Activated CD8-positive, alpha-beta memory T cell treated with anti-CD3 and anti-CD28 coated beads, Interleukin-2, amount 10 ng/mL, durations not matched to agents 7 days and 5 days (primary cell): ENCODE measurements around the gene KPNA2. TPM values are rescaled to one million over a fixed set of nuclear protein-coding genes. Genes with fewer than 3 reads are reported as not detected.
"Not testable (repeated sequence)": the region's sequence is repeated elsewhere in the genome, so short reads cannot be mapped to it uniquely, and the experiment has no call there.

Source experiments
- ATAC-seq: fragments of 150-1000 bp; cut with Tn5 transposase; one replicate; pipeline ENCODE4 v1.10.0; 2021; ENCODE audit warnings: moderate library complexity
- CTCF ChIA-PET: fragments of 350-600 bp; sonication (Branson Sonifier 250); formaldehyde crosslinking; loops from one replicate; lab custom pipeline; 2021; ENCODE audit warnings: antibody characterized with exemption; lab: Charles Lee
- DNase-seq: peaks from one replicate; pipeline ENCODE4 v3.0.0-alpha.2; 2020
- H3K27ac Mint-ChIP-seq: one replicate; pipeline ENCODE4 v1.8.0; 2021; ENCODE audit warnings: mild to moderate bottlenecking, mixed read lengths
- H3K27me3 Mint-ChIP-seq: one replicate; pipeline ENCODE4 v1.8.0; 2021; ENCODE audit warnings: mixed read lengths
- H3K36me3 Mint-ChIP-seq: one replicate; pipeline ENCODE4 v1.8.0; 2021; ENCODE audit warnings: mild to moderate bottlenecking, mixed read lengths
- H3K4me1 Mint-ChIP-seq: one replicate; pipeline ENCODE4 v1.8.0; 2021; ENCODE audit warnings: mixed read lengths
- H3K4me3 Mint-ChIP-seq: one replicate; pipeline ENCODE4 v1.8.0; 2021; ENCODE audit warnings: mild to moderate bottlenecking, moderate library complexity, mixed read lengths
- H3K9me3 Mint-ChIP-seq: one replicate; pipeline ENCODE4 v1.8.0; 2022; ENCODE audit warnings: low read depth, mixed read lengths
- total RNA-seq, 2 experiments: library from RNA; stranded (reverse); gene quantifications; one replicate each; pipeline ENCODE4 v1.2.3, GENCODE V29; 2021

The KPNA2 gene
- total RNA-seq, 2 experiments from 2014 or later: 246 to 321 TPM

- Mint-ChIP-seq H3K36me3 (no peaks in the 10 kb centered on the region), H3K4me1 (peaks cover 23% of the 10 kb centered on the region), H3K27me3 (no peaks in the 10 kb centered on the region), H3K9me3 (peaks cover 4% of the 10 kb centered on the region), H3K27ac (no peak overlapping the region), H3K4me3 (no peak overlapping the region)
- CTCF ChIA-PET: no interaction called here
- no peak for ATAC-seq
- no peak for DNase-seq
Observed at GRCh38 chr17:68080411-68081150, 45.0 kb downstream of the KPNA2 start.

GRCh38 chr17:68081305-68082265 lies 46.0 kb downstream of the KPNA2 start:
- CTCF ChIA-PET: interaction anchor here (0.7 kb wide), 1 partner anchor 24 kb away, joined by 3 read pairs; no protein-coding TSS in a partner anchor
- Mint-ChIP-seq H3K4me1 (peaks cover 33% of the 10 kb centered on the region), H3K27ac (peak overlapping the region; percentile 87), H3K4me3 (peak overlapping the region; percentile 63)
- ATAC-seq (peak; percentile 34), DNase-seq (peak; percentile 64)
- H3K27me3 Mint-ChIP-seq, H3K9me3 Mint-ChIP-seq, H3K36me3 Mint-ChIP-seq: not testable (repeated sequence)

GRCh38 chr17:68085771-68086381 lies 50.3 kb downstream of the KPNA2 start:
- Mint-ChIP-seq H3K27ac (peak overlapping the region; percentile 98), H3K9me3 (peaks cover 4% of the 10 kb centered on the region), H3K4me1 (peaks cover 64% of the 10 kb centered on the region), H3K27me3 (no peaks in the 10 kb centered on the region), H3K4me3 (peak overlapping the region; percentile 61), H3K36me3 (no peaks in the 10 kb centered on the region)
- CTCF ChIA-PET: no interaction called here
- DNase-seq: peak; percentile 70
- peak; percentile 55 for ATAC-seq

- Mint-ChIP-seq H3K4me3 (peak overlapping the region; percentile 61), H3K4me1 (peaks cover 63% of the 10 kb centered on the region), H3K27ac (peak overlapping the region; percentile 98)
- CTCF ChIA-PET: interaction anchor here (1.5 kb wide), 1 partner anchor 50 kb away, joined by 3 read pairs; no protein-coding TSS in a partner anchor
- peak; percentile 13 for ATAC-seq
- DNase-seq: peak; percentile 46
- not testable (repeated sequence) for H3K36me3 Mint-ChIP-seq, H3K9me3 Mint-ChIP-seq, H3K27me3 Mint-ChIP-seq
Observed at GRCh38 chr17:68086666-68087065, 51.1 kb downstream of the KPNA2 start.

DNA sequence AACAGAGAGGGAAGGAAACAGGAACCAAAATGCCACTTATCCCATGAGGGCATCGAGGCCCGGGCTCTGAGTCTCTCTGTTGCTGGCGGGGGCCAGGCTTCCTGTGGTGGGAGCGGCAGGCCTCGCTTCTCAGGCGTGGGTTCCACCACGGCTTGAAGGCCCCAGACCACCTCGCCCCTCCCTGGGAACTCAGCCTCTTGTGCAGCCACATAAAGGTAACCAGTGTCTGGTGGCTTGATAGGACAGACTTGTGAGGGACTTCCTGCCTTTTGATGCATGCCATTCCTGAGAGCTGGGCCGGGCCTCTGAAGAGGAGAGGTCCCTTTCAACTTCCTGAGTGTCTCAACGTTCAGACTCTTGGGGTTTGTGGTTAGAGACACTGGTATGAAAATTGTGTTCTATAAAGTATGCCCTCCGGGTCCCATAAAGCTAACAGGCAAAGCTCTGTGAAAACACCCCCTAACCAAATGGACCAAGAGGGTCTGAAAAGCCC lies 51.6 kb downstream of the KPNA2 start:
- CTCF ChIA-PET: interaction anchor here (0.7 to 1.5 kb wide), 2 partner anchors 50 to 86 kb away, joined by 3 read pairs; no protein-coding TSS in a partner anchor
- not testable (repeated sequence) for H3K27me3 Mint-ChIP-seq, H3K9me3 Mint-ChIP-seq, H3K36me3 Mint-ChIP-seq
- ATAC-seq (peak; percentile 51), DNase-seq (peak; percentile 63)
- Mint-ChIP-seq H3K27ac (peak overlapping the region; percentile 98), H3K4me1 (peaks cover 60% of the 10 kb centered on the region), H3K4me3 (peak overlapping the region; percentile 61)

GRCh38 chr17:68087851-68088250 lies 52.3 kb downstream of the KPNA2 start:
- ATAC-seq: no peak
- Mint-ChIP-seq H3K27ac (peak overlapping the region; percentile 98), H3K9me3 (no peaks in the 10 kb centered on the region), H3K4me1 (peaks cover 60% of the 10 kb centered on the region), H3K36me3 (no peaks in the 10 kb centered on the region), H3K27me3 (no peaks in the 10 kb centered on the region), H3K4me3 (no peak overlapping the region)
- peak; percentile 38 for DNase-seq
- CTCF ChIA-PET: interaction anchor here (0.9 to 1.5 kb wide), 2 partner anchors 51 to 84 kb away, joined by 3 read pairs; no protein-coding TSS in a partner anchor

- peaks cover 50% of the 10 kb centered on the region for H3K4me1 Mint-ChIP-seq
- peak; percentile 58 for DNase-seq
- H3K4me3 Mint-ChIP-seq: no peak overlapping the region
- no peaks in the 10 kb centered on the region for H3K9me3 Mint-ChIP-seq
- H3K36me3 Mint-ChIP-seq: no peaks in the 10 kb centered on the region
- H3K27ac Mint-ChIP-seq: peak overlapping the region; percentile 5
- peak; percentile 59 for ATAC-seq
- H3K27me3 Mint-ChIP-seq: no peaks in the 10 kb centered on the region
- CTCF ChIA-PET: no interaction called here
Observed at GRCh38 chr17:68089881-68090280, 54.3 kb downstream of the KPNA2 start.

GRCh38 chr17:68094481-68095078 lies 59.0 kb downstream of the KPNA2 start:
- DNase-seq: no peak
- H3K4me3 Mint-ChIP-seq: no peak overlapping the region
- CTCF ChIA-PET: no interaction called here
- peaks cover 11% of the 10 kb centered on the region for H3K4me1 Mint-ChIP-seq
- no peaks in the 10 kb centered on the region for H3K36me3 Mint-ChIP-seq
- no peak for ATAC-seq
- no peak overlapping the region for H3K27ac Mint-ChIP-seq
- no peaks in the 10 kb centered on the region for H3K9me3 Mint-ChIP-seq
- H3K27me3 Mint-ChIP-seq: no peaks in the 10 kb centered on the region

DNA sequence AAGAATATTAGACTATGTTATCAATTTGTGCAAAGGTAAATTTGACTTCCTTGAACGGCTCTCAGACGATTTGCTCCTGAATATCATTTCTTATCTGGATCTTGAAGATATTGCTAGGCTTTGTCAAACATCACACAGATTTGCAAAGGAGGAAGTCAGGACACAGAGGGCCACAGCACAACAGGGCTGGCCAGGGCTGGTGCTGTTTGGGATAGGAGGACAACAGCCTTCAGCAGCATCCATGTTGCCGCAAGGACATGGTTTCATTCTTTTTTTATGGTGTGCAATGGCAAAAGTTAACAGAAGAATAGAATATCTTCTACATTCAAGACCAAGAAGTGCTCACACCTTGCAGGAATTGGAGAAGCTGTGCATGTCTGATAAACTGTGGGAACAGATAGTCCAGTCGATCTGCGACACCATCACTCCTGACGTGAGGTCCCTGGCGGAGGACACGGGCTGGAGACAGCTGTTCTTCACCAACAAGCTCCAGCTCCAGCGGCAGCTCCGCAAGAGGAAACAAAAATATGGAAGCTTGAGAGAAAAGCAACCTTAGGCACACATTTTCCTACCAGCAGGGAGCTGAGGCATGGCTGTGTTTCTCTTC lies 59.8 kb downstream of the KPNA2 start:
- Mint-ChIP-seq H3K36me3 (no peaks in the 10 kb centered on the region), H3K4me3 (no peak overlapping the region), H3K4me1 (peaks cover 4% of the 10 kb centered on the region), H3K27ac (no peak overlapping the region), H3K9me3 (no peaks in the 10 kb centered on the region), H3K27me3 (no peaks in the 10 kb centered on the region)
- CTCF ChIA-PET: no interaction called here
- DNase-seq (no peak), ATAC-seq (no peak)

DNA sequence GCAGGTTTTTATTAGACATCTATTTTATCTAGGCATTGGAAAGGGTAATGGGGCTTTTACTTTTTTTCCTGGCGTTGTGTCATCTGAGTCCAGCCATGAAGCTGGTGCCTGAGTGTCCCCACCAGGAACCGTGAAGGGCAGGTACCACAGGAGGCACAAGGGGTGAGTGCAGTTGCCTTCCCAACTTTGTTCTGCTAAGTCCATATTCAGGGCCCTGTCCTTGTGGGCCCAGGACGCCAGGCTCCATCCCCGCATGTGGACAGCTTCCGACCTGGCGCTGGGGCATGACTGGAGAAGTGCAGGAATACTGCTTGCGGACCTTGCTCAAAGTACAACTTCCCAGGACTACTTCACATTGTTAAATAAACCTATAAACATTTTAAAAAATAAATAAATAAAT lies 60.6 kb downstream of the KPNA2 start:
- CTCF ChIA-PET: no interaction called here
- H3K27me3 Mint-ChIP-seq: no peaks in the 10 kb centered on the region
- H3K9me3 Mint-ChIP-seq: no peaks in the 10 kb centered on the region
- peaks cover 7% of the 10 kb centered on the region for H3K4me1 Mint-ChIP-seq
- no peak overlapping the region for H3K4me3 Mint-ChIP-seq
- no peaks in the 10 kb centered on the region for H3K36me3 Mint-ChIP-seq
- DNase-seq (no peak), ATAC-seq (no peak)
- no peak overlapping the region for H3K27ac Mint-ChIP-seq
